Smooth muscle cell (in vitro differentiated cells): ENCODE results near the gene ATR. TPM values are rescaled to one million over a fixed set of nuclear protein-coding genes. Genes with fewer than 3 reads are reported as not detected.

Experiments used
- DNase-seq: peaks from one replicate; lab custom pipeline; 2025; ENCODE audit not compliant: unreplicated experiment; lab: John Stamatoyannopoulos, UW
- H2AFZ ChIP-seq: fragments of 200-600 bp; sonication (generic); 2 replicates; pipeline ENCODE4 v1.6.0; 2016; ENCODE audit warnings: antibody characterized with exemption, low read depth, mild to moderate bottlenecking
- H3F3A ChIP-seq: fragments of 200-600 bp; sonication (generic); 2 replicates; pipeline ENCODE4 v1.6.0; 2017; ENCODE audit warnings: antibody characterized with exemption, low read depth
- H3K27ac ChIP-seq: fragments of 200-600 bp; sonication (generic); 2 replicates; pipeline ENCODE4 v1.5.1; 2016; ENCODE audit warnings: low read depth, mild to moderate bottlenecking
- H3K27me3 ChIP-seq: fragments of 200-600 bp; sonication (generic); 2 replicates; pipeline ENCODE4 v1.6.1; 2016; ENCODE audit warnings: low read depth, mild to moderate bottlenecking
- H3K36me3 ChIP-seq: fragments of 200-600 bp; sonication (generic); 2 replicates; pipeline ENCODE4 v1.5.1; 2016; ENCODE audit warnings: low read depth
- H3K4me1 ChIP-seq: fragments of 200-600 bp; sonication (generic); 2 replicates; pipeline ENCODE4 v1.5.1; 2016; ENCODE audit warnings: low read depth
- H3K4me2 ChIP-seq: fragments of 200-600 bp; sonication (generic); 2 replicates; pipeline ENCODE4 v1.6.0; 2016; ENCODE audit warnings: mild to moderate bottlenecking
- H3K4me3 ChIP-seq: fragments of 200-600 bp; sonication (generic); 2 replicates; pipeline ENCODE4 v1.5.1; 2016; ENCODE audit warnings: mild to moderate bottlenecking
- H3K79me2 ChIP-seq: fragments of 200-600 bp; sonication (generic); 2 replicates; pipeline ENCODE4 v1.6.0; 2016; ENCODE audit warnings: low read depth, mild to moderate bottlenecking
- H3K9ac ChIP-seq: fragments of 200-600 bp; sonication (generic); 2 replicates; pipeline ENCODE4 v1.6.0; 2016; ENCODE audit warnings: low read depth
- H3K9me3 ChIP-seq: fragments of 200-600 bp; sonication (generic); replicated peaks from 2 replicates; pipeline ENCODE4 v1.5.1; 2016; ENCODE audit warnings: low read depth
- H4K20me1 ChIP-seq: fragments of 200-600 bp; sonication (generic); 2 replicates; pipeline ENCODE4 v1.6.0; 2016; ENCODE audit warnings: low read depth
- WGBS: methylation state at CpG from one replicate; pipeline ENCODE4 v1.1.7; 2016; ENCODE audit warnings: low lambda C conversion rate; 5-methylcytosine and 5-hydroxymethylcytosine counted together
- polyA plus RNA-seq: library from polyadenylated mRNA; unstranded; fragments of >200 nt; fragmentation: Nextera tagmentation; extraction: Ambion mirVana; gene quantifications from 2 replicates; pipeline ENCODE4 v1.2.1, GENCODE V29; 2016
- total RNA-seq: library from RNA; depleted of rRNA; stranded (reverse); fragments of >200 nt; gene quantifications from 2 replicates; pipeline ENCODE4 v1.2.3, GENCODE V29; 2014
- TF ChIP-seq, protein P1 (sequence below): fragments of 200-600 bp; sonication (generic); IDR thresholded peaks from 2 replicates; pipeline ENCODE4 v1.5.1; 2017; ENCODE audit warnings: borderline replicate concordance, mild to moderate bottlenecking, antibody characterized with exemption; ENCODE audit not compliant: insufficient read depth, poor library complexity, severe bottlenecking

ATR gene
- total and polyA plus RNA-seq, 2 experiments from 2014 or later, result 8.8 to 22.5 TPM

DNA sequence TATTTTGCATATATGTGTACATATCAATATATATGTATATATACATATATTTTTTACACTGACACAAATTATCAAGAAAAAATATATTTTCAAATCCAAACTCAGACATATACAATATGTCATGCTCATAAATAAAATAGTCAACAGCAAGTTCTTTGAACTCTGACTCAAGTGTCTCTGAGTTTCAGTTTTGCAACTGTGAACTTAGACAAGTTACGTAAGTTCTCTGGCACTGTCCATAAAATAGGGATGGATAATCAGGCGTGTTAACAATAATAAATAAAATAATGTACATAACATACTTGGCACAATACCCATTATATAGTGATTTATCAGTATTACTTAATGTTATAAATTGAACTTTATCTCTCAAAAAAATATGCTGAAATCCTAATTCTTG, 118.6 kb downstream of the ATR start:
- Histone ChIP-seq H3K4me1 (no peaks in the 10 kb centered on the region), H3K36me3 (peaks cover 17% of the 10 kb centered on the region)
- DNase-seq, result no peak

DNA sequence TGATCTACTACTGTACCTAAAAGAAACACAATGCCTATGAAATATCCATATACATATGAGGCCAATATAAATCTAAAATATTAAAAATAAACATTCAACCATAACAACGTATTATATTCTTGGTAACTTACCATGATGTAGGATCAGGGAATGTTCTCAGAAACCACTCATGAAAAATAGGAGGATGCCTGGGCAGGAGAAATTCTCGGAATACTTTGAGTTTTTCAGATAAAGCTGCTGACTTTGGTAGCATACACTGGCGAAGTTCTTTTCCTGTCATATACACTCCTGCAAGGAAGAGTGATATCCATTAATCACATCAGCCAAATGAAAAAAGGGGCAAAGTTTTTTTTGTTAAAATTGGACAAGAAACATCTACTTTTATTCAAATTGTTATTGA, 119.4 kb downstream of the ATR start:
- no peaks in the 10 kb centered on the region for H3K79me2 ChIP-seq
- no peak overlapping the region for H3K27ac ChIP-seq
- peaks cover 17% of the 10 kb centered on the region for H3K36me3 ChIP-seq
- no peak overlapping the region for H3K4me3 ChIP-seq
- H3K27me3 ChIP-seq, result no peaks in the 10 kb centered on the region
- H2AFZ ChIP-seq, result no peak overlapping the region
- H3F3A ChIP-seq, result no peaks in the 10 kb centered on the region
- no peaks in the 10 kb centered on the region for H3K9me3 ChIP-seq
- H3K4me1 ChIP-seq, result no peaks in the 10 kb centered on the region
- TF ChIP-seq, protein P1, sequence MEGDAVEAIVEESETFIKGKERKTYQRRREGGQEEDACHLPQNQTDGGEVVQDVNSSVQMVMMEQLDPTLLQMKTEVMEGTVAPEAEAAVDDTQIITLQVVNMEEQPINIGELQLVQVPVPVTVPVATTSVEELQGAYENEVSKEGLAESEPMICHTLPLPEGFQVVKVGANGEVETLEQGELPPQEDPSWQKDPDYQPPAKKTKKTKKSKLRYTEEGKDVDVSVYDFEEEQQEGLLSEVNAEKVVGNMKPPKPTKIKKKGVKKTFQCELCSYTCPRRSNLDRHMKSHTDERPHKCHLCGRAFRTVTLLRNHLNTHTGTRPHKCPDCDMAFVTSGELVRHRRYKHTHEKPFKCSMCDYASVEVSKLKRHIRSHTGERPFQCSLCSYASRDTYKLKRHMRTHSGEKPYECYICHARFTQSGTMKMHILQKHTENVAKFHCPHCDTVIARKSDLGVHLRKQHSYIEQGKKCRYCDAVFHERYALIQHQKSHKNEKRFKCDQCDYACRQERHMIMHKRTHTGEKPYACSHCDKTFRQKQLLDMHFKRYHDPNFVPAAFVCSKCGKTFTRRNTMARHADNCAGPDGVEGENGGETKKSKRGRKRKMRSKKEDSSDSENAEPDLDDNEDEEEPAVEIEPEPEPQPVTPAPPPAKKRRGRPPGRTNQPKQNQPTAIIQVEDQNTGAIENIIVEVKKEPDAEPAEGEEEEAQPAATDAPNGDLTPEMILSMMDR, result no peak
- no peak for DNase-seq
- no peak overlapping the region for H3K9ac ChIP-seq
- no peaks in the 10 kb centered on the region for H4K20me1 ChIP-seq
- H3K4me2 ChIP-seq, result no peak overlapping the region
- 88% methylated on average over 3 of the region's 3 CpGs for WGBS

More for the DNA sequence above, 118.6 kb downstream of the ATR start:
- H3K4me2 ChIP-seq, result no peak overlapping the region
- H3K27me3 ChIP-seq, result no peaks in the 10 kb centered on the region
- H3F3A ChIP-seq, result no peaks in the 10 kb centered on the region
- no peak overlapping the region for H3K4me3 ChIP-seq
- no peaks in the 10 kb centered on the region for H3K9me3 ChIP-seq
- no peaks in the 10 kb centered on the region for H4K20me1 ChIP-seq
- no peak overlapping the region for H2AFZ ChIP-seq
- WGBS, result 93% methylated on average over 2 of the region's 2 CpGs
- no peaks in the 10 kb centered on the region for H3K79me2 ChIP-seq
- H3K27ac ChIP-seq, result no peak overlapping the region
- no peak overlapping the region for H3K9ac ChIP-seq
- TF ChIP-seq, protein P1, result no peak

DNA sequence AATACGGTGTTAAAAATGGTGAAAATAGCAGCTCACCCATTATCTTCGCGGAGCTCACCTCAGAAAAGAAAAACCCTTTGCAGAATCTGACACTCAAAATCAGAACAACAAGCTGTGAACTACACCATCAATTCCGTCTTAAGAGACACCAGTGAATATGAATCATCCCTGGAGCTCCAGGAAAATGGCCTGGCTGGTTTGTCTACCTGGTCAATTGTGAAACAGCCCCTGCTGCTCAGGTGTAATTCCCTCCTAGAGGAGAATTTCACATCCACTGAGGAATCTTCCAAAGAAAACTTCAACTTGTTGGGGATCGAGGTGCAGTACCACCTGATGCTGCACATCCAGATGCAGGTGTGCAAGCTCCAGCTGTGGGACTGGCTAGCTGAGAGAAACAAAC, 127.7 kb downstream of the ATR start:
- no peak for DNase-seq
- H3K4me1 ChIP-seq, result peaks cover 15% of the 10 kb centered on the region
- TF ChIP-seq, protein P1, result no peak
- H3K27me3 ChIP-seq, result no peaks in the 10 kb centered on the region
- peaks cover 20% of the 10 kb centered on the region for H3K79me2 ChIP-seq
- no peak overlapping the region for H3K27ac ChIP-seq
- no peak overlapping the region for H3K4me2 ChIP-seq
- no peak overlapping the region for H3K9ac ChIP-seq
- peaks cover 7% of the 10 kb centered on the region for H3K36me3 ChIP-seq
- H4K20me1 ChIP-seq, result peaks cover 2% of the 10 kb centered on the region
- H2AFZ ChIP-seq, result no peak overlapping the region
- H3K9me3 ChIP-seq, result no peaks in the 10 kb centered on the region
- H3K4me3 ChIP-seq, result no peak overlapping the region
- H3F3A ChIP-seq, result no peaks in the 10 kb centered on the region
- 94% methylated on average over 5 of the region's 5 CpGs for WGBS

DNA sequence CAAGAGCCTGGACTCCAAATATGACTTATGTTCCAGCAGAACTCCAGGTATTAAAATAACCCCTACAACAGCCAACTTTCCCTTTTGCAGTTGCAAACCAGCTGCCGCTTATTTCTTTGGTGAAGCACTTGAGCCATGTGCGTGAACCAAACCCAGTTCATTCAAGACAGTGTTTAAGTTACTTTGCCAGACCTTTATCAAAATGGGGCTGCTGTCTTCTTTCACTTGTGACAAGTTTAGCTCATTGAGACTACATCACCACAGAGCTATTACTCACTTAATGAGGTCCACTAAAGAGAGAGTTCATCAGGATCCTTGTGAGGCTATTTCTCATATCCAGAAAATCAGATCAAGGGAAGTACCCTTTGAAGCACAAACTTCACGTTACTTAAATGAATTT, 128.3 kb downstream of the ATR start:
- TF ChIP-seq, protein P1, result no peak
- Histone ChIP-seq H3K9me3 (no peaks in the 10 kb centered on the region), H4K20me1 (peaks cover 9% of the 10 kb centered on the region), H2AFZ (no peak overlapping the region), H3K4me2 (no peak overlapping the region), H3K27me3 (no peaks in the 10 kb centered on the region), H3K36me3 (peaks cover 7% of the 10 kb centered on the region), H3K27ac (no peak overlapping the region), H3F3A (no peaks in the 10 kb centered on the region), H3K9ac (no peak overlapping the region), H3K79me2 (peaks cover 27% of the 10 kb centered on the region), H3K4me3 (no peak overlapping the region), H3K4me1 (peaks cover 17% of the 10 kb centered on the region)
- WGBS, result 82% methylated on average over 3 of the region's 3 CpGs
- DNase-seq, result no peak
